GM21447 (cell line): ENCODE results near the gene EPHA1.
A peak's percentile ranks its signal among the peaks of the same experiment; 100 is the strongest.

Source experiments
- ATAC-seq: cut with Tn5 transposase; IDR thresholded peaks from one replicate; pipeline ENCODE4 v1.9.1; 2021; ENCODE audit not compliant: unreplicated experiment

EPHA1 gene

GRCh38 chr7:143390104-143390772, 18.4 kb downstream of the EPHA1 start:
- ATAC-seq: no peak

DNA sequence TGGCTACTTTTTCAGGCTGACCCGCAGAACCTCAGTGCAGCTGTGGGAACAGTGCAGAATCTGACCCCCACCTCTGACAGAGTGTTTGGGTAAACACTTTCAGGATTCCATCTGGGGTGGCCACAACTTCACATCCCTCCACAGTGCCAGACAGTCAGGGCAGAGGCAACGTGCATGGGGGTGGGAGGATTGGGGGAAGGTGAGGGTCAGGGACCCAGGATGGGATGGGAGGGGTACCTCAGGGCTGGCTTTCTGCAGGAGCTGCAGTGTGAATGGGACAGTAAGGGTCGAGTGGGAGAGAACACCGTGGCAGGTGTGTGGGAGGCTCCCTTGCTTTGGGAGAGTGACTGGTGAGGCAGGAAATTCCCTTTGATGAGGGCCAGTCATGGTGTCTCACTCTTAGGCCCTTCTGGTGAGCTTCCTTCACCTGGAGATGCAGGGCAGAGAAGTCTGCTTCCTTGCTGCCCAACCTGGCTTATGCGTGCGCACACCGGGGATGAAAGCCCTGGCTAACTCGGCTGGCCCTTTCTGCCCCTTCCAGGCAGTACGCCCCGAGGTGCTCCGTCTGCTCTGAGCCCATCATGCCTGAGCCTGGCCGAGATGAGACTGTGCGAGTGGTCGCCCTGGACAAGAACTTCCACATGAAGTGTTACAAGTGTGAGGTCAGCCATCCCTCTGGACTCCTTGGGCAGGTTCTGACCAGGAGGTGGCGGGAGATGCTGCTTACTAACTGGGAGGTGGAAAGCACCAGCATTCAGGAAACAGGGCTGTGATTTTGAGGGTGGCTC, 19.1 kb downstream of the EPHA1 start:
- ATAC-seq: no peak

- ATAC-seq: no peak
Measured at GRCh38 chr7:143388491-143389101, 20.1 kb downstream of the EPHA1 start.

GRCh38 chr7:143388051-143388450, 20.6 kb downstream of the EPHA1 start:
- ATAC-seq: no peak

GRCh38 chr7:143387156-143387975, 21.3 kb downstream of the EPHA1 start:
- ATAC-seq: no peak

DNA sequence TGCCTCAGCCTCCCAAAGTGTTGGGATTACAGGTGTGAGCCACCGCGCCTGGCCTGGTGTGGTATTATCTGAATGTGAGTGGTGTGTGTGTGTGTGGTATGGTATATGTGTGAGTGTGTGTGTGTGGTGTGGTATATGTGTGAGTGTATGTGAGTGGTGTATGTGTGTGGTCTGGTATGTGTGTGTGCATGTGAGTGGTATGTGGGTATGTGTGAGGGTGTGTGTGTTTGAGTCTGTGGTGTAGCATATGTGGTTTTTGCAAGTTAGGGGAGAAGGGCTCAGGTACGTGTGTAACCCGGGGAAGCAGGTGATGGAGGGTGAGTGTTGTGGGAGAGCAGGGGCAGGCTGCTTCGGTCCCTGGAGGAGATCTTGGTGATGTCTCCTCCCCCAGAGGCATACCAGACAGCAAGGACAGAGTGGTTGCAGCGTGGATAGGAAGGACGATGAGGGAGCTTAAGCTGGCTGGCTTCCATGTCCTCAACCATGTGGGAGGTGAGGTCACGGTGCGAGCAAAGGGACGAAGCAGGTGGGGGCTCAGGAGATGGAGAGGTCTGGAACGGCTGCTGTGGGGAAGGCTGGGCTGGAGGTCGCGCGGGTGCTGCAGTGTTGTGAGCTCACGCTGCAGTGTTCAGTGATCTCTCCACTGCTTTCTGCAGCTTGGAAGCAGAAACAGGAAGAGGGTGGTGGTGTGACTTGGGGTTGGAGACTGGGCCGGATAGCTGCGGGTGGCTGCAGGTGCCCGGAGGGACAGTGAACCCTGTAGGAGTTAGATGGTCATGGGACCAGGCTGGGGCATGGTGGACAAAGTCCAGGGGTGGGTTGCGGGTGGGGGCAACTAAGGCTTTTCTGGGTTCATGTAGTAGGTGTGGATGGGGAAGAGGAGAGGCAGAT, 22.5 kb downstream of the EPHA1 start:
- ATAC-seq: peak; percentile 50

GRCh38 chr7:143384661-143385631, 23.7 kb downstream of the EPHA1 start:
- ATAC-seq: no peak

- ATAC-seq: no peak
Measured at GRCh38 chr7:143384148-143384547, 24.5 kb downstream of the EPHA1 start.

GRCh38 chr7:143383642-143383957, 25.1 kb downstream of the EPHA1 start:
- ATAC-seq: no peak

DNA sequence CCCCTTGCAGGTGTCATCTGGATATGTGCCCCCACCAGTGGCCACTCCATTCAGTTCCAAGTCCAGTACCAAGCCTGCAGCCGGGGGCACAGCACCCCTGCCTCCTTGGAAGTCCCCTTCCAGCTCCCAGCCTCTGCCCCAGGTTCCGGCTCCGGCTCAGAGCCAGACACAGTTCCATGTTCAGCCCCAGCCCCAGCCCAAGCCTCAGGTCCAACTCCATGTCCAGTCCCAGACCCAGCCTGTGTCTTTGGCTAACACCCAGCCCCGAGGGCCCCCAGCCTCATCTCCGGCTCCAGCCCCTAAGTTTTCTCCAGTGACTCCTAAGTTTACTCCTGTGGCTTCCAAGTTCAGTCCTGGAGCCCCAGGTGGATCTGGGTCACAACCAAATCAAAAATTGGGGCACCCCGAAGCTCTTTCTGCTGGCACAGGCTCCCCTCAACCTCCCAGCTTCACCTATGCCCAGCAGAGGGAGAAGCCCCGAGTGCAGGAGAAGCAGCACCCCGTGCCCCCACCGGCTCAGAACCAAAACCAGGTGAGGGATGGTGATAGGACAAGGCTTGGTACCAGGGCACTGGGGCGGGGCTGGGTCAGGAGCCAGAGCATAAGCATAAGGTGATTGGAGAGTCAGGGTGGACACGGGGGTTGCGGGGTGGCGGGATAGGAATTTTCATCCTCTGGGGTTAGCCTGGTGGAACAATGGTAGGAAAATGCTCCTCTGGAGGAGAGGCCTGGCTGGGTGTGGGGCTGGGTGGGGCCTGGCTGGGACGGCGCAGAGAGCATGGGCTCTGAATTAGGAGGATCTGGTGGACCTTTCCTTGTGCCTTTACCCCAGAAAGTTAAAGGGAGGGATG, 25.6 kb downstream of the EPHA1 start:
- no peak for ATAC-seq

- ATAC-seq: no peak
Measured at GRCh38 chr7:143382126-143382790, 26.4 kb downstream of the EPHA1 start.

GRCh38 chr7:143381427-143382125, 27.1 kb downstream of the EPHA1 start:
- peak; percentile 8 for ATAC-seq

DNA sequence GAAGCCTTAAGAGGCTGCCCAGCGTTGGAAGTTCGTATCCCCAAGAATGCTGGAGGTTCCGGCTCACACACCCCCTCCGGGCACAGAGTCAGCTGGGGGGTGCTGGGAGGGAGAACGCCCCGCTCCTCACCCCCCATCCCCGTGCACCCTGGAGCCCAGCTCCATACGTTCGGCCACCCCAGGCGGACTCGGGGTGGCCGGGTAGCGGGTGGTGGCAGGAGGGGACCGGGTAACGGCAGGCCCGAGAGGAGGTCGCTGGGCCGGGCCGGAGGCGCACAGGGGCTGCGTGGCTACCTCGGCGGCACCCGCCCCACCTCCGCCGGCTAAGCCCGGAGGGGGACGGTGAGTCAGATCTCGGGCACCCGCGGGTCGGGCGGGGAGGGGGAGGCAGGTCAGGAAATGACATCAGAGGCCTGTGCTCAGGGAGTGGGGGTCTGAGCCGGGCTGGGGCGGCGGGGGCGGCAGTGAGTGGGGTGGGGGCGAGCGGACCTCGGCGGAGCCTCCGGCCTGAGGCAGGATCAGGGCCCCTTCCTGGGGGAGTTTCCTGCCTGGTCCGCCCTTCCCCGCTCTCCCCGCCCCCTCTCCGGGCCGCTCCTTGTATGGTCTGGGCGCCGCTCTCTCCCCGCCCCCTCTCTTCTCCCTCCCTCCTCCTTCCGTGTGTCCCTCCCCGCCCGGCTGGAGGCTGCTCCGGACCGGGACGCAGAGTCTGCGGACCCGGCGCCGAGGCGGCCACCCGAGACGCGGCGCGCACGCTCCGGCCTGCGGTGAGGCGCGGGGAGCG, 27.8 kb downstream of the EPHA1 start, which contains the start of gene ZYX:
Gene ZYX, plus strand, starts transcription at position 700 of the 781 bp plus-strand sequence. CDS start 227 bp downstream, outside the sequence.
- peak; percentile 69 for ATAC-seq

DNA sequence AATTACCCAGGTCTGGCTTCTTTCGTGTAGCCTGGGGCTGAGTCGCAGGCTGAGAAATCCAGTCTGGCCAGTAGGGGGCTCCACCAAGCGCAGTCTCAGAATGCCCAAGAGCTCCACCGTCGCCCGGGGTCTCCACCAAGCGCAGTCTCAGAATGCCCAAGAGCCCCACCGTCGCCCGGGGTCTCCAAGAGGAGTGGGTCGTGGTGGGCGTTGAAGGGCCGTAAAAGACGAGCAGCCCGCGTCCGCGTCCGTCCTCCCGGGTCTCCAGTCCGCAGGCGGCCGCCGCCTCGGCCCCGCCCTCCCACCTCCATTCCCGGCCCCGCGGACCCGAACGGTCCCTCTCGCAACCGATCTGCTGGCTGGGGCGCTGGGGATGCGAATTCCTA, 28.4 kb downstream of the EPHA1 start:
- ATAC-seq: peak; percentile 68

- ATAC-seq: peak; percentile 5
Measured at GRCh38 chr7:143379611-143380259, 28.9 kb downstream of the EPHA1 start.

DNA sequence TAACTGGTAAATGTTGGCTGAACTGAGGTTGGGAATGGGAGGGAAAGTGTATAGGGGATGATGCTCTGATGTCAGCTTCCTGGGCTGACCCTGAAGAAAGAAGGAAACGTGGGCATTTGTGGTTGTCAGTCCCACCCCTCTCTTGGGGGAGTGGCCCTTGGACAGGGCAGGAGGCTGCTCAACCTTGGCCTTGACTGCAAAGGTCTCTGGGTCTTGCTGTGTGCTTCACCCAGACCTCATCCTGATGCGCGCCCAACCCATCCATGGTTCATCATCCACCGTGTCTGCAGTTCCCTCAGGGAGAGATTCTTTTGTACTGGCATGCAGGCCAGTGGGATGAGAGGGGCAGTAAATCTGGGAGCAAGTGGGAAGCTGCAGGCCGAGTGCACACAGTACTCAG, 32.3 kb downstream of the EPHA1 start:
- ATAC-seq: no peak
